Measurements from ENCODE around the gene OR2A25. TPM values are rescaled to one million over a fixed set of nuclear protein-coding genes. Genes with fewer than 3 reads are reported as not detected.

OR2A25 gene
- polyA plus RNA-seq (2013, experiment 1 of 2): not detected
- not detected for polyA plus RNA-seq (2013, experiment 2 of 2)

DNA sequence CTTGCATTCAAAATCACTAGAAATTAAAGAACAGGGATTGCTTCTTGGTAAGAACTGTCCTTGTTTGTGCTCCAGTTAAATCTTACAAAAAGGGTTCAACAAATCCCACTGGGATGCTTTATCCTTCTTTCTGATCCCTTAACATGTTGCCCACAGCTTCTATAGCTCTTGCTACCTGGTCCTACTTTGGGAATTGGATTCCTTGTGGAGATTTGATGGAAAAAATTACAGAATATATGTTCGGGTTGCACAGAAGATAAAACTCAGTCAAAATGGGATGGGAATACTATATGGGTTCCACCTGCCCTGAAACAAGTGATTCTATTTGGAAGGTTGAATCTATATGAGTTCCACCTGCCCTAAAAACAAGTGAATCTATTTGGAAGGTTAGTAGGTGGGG is at the start of gene OR2A25:
OR2A25 (plus strand) TSS at position 301 of the 400 bp plus-strand sequence. CDS start 4,409 bp downstream, outside the sequence.
- H2BK5ac ChIP-seq (ENCODE audit: low read length): no peak within 1 kb of the TSS
- no CpG with 5 or more reads among the region's 1 CpG for WGBS, 2 donors (ENCODE audit: extremely low coverage in 2 of 2, insufficient read length in 2 of 2, insufficient replicate concordance in 1 of 2)
- no peak within 1 kb of the TSS for H3K23ac ChIP-seq (ENCODE audit: low read depth, low read length, poor library complexity)
- H3K14ac ChIP-seq (ENCODE audit: low read length): no peak within 1 kb of the TSS
- H3K18ac ChIP-seq (ENCODE audit: low read length): no peak within 1 kb of the TSS
- no peak within 1 kb of the TSS for H4K91ac ChIP-seq (ENCODE audit: low read depth, low read length, poor library complexity)
- no peaks in the 10 kb centered on the region for H3K27me3 ChIP-seq (ENCODE audit: control insufficient read depth in 3 of 3, insufficient read depth in 3 of 3, low read depth in 1 of 3, low read length in 3 of 3)
- no peak within 1 kb of the TSS for H3K27ac ChIP-seq (replicated peaks; ENCODE audit: low read length)
- no peak within 1 kb of the TSS for H3K4me3 ChIP-seq (ENCODE audit: low read length in 2 of 2)
- no peaks in the 10 kb centered on the region for H3K9me3 ChIP-seq (replicated peaks in 1 of 2; ENCODE audit: control insufficient read depth in 2 of 2, insufficient read depth in 1 of 2, low read depth in 1 of 2, low read length in 2 of 2)
- no peak within 1 kb of the TSS for H2AK5ac ChIP-seq (ENCODE audit: low read depth, low read length)
- H3K79me1 ChIP-seq (ENCODE audit: low read depth, low read length): no peaks in the 10 kb centered on the region
- no peak within 1 kb of the TSS for H2BK120ac ChIP-seq (ENCODE audit: low read depth, low read length)
- no peak within 1 kb of the TSS for H2AFZ ChIP-seq (ENCODE audit: low read length)
- H2BK12ac ChIP-seq (ENCODE audit: low read length): no peak within 1 kb of the TSS
- no peak for DNase-seq (ENCODE audit: low spot score)
- no peak within 1 kb of the TSS for H3K9ac ChIP-seq (ENCODE audit: low read depth, low read length, poor library complexity)
- no peak within 1 kb of the TSS for H4K8ac ChIP-seq (ENCODE audit: low read depth, low read length)
- H3K36me3 ChIP-seq (replicated peaks in 1 of 2; ENCODE audit: control insufficient read depth in 2 of 2, insufficient read depth in 2 of 2, low read length in 2 of 2): no peaks in the 10 kb centered on the region
- H2BK15ac ChIP-seq (ENCODE audit: low read length): no peak within 1 kb of the TSS
- H3K4me1 ChIP-seq (ENCODE audit: control insufficient read depth in 2 of 2, insufficient read depth in 1 of 2, low read depth in 1 of 2, low read length in 2 of 2): no peaks in the 10 kb centered on the region
- H3K4me2 ChIP-seq (ENCODE audit: insufficient read depth, low read length, poor library complexity, severe bottlenecking): no peak within 1 kb of the TSS
- no peak within 1 kb of the TSS for H3K4ac ChIP-seq (ENCODE audit: low read length)

DNA sequence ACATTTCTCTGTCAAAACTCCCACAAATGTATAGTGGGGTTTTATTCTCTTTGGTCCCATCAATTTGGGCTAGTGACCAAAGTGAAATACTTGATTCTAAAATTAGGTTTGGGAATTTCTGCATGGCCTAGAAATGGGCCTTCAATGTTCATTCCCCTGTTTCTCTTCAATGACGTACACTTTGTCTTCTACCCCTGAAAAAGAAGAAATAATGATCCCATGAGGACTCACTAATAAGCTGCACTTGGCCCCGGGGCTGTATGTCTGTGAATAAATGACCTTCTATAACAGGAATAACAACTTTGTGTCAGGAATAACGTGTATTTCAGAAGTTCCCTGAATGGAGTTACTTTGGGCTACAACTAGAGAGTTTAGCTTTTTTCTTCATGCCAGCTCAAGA is 49.3 kb upstream of the OR2A25 start:
- Histone ChIP-seq H3K4me1 (ENCODE audit: control insufficient read depth in 2 of 2, insufficient read depth in 1 of 2, low read depth in 1 of 2, low read length in 2 of 2) (peaks cover 0 to 2% of the 10 kb centered on the region in 2 donors), H3K79me1 (ENCODE audit: low read depth, low read length) (no peaks in the 10 kb centered on the region), H3K14ac (ENCODE audit: low read length) (no peak overlapping the region), H4K91ac (ENCODE audit: low read depth, low read length, poor library complexity) (no peak overlapping the region), H3K9me3 (replicated peaks in 1 of 2; ENCODE audit: control insufficient read depth in 2 of 2, insufficient read depth in 1 of 2, low read depth in 1 of 2, low read length in 2 of 2) (no peaks in the 10 kb centered on the region), H2BK5ac (ENCODE audit: low read length) (no peak overlapping the region), H2AK5ac (ENCODE audit: low read depth, low read length) (no peak overlapping the region), H2BK120ac (ENCODE audit: low read depth, low read length) (no peak overlapping the region), H3K4me3 (ENCODE audit: low read length in 2 of 2) (no peak overlapping the region), H2BK12ac (ENCODE audit: low read length) (no peak overlapping the region), H3K18ac (ENCODE audit: low read length) (no peak overlapping the region), H3K23ac (ENCODE audit: low read depth, low read length, poor library complexity) (no peak overlapping the region), H3K9ac (ENCODE audit: low read depth, low read length, poor library complexity) (no peak overlapping the region), H3K36me3 (replicated peaks in 1 of 2; ENCODE audit: control insufficient read depth in 2 of 2, insufficient read depth in 2 of 2, low read length in 2 of 2) (no peaks in the 10 kb centered on the region), H3K27ac (replicated peaks; ENCODE audit: low read length) (no peak overlapping the region), H3K4ac (ENCODE audit: low read length) (no peak overlapping the region), H4K8ac (ENCODE audit: low read depth, low read length) (no peak overlapping the region), H3K4me2 (ENCODE audit: insufficient read depth, low read length, poor library complexity, severe bottlenecking) (no peak overlapping the region), H2BK15ac (ENCODE audit: low read length) (no peak overlapping the region), H2AFZ (ENCODE audit: low read length) (no peak overlapping the region), H3K27me3 (ENCODE audit: control insufficient read depth in 3 of 3, insufficient read depth in 3 of 3, low read depth in 1 of 3, low read length in 3 of 3) (no peaks in the 10 kb centered on the region)
- no peak for DNase-seq (ENCODE audit: low spot score)
- WGBS, 2 donors (ENCODE audit: extremely low coverage in 2 of 2, insufficient read length in 2 of 2, insufficient replicate concordance in 1 of 2): no CpG with 5 or more reads among the region's 3 CpGs

- Histone ChIP-seq H2AFZ (ENCODE audit: low read length) (no peak overlapping the region), H3K18ac (ENCODE audit: low read length) (no peak overlapping the region), H4K91ac (ENCODE audit: low read depth, low read length, poor library complexity) (no peak overlapping the region), H3K79me1 (ENCODE audit: low read depth, low read length) (no peaks in the 10 kb centered on the region), H3K9ac (ENCODE audit: low read depth, low read length, poor library complexity) (no peak overlapping the region), H2BK120ac (ENCODE audit: low read depth, low read length) (no peak overlapping the region), H3K4ac (ENCODE audit: low read length) (no peak overlapping the region), H3K36me3 (replicated peaks in 1 of 2; ENCODE audit: control insufficient read depth in 2 of 2, insufficient read depth in 2 of 2, low read length in 2 of 2) (no peaks in the 10 kb centered on the region), H2BK5ac (ENCODE audit: low read length) (no peak overlapping the region), H3K9me3 (replicated peaks in 1 of 2; ENCODE audit: control insufficient read depth in 2 of 2, insufficient read depth in 1 of 2, low read depth in 1 of 2, low read length in 2 of 2) (no peaks in the 10 kb centered on the region), H3K4me3 (ENCODE audit: low read length in 2 of 2) (no peak overlapping the region), H4K8ac (ENCODE audit: low read depth, low read length) (no peak overlapping the region), H2AK5ac (ENCODE audit: low read depth, low read length) (no peak overlapping the region), H3K27ac (replicated peaks; ENCODE audit: low read length) (no peak overlapping the region), H2BK12ac (ENCODE audit: low read length) (no peak overlapping the region), H3K14ac (ENCODE audit: low read length) (no peak overlapping the region), H3K4me1 (ENCODE audit: control insufficient read depth in 2 of 2, insufficient read depth in 1 of 2, low read depth in 1 of 2, low read length in 2 of 2) (peaks cover 0 to 2% of the 10 kb centered on the region in 2 donors), H2BK15ac (ENCODE audit: low read length) (no peak overlapping the region), H3K27me3 (ENCODE audit: control insufficient read depth in 3 of 3, insufficient read depth in 3 of 3, low read depth in 1 of 3, low read length in 3 of 3) (no peaks in the 10 kb centered on the region), H3K4me2 (ENCODE audit: insufficient read depth, low read length, poor library complexity, severe bottlenecking) (no peak overlapping the region), H3K23ac (ENCODE audit: low read depth, low read length, poor library complexity) (no peak overlapping the region)
- DNase-seq (ENCODE audit: low spot score): no peak
Observed at GRCh38 chr7:144022169-144022568, 47.4 kb upstream of the OR2A25 start.

GRCh38 chr7:144023171-144023827 is 46.3 kb upstream of the OR2A25 start:
- H2BK12ac ChIP-seq (ENCODE audit: low read length): no peak overlapping the region
- no peak overlapping the region for H4K8ac ChIP-seq (ENCODE audit: low read depth, low read length)

More at GRCh38 chr7:144023171-144023827, 46.3 kb upstream of the OR2A25 start:
- H3K14ac ChIP-seq (ENCODE audit: low read length): no peak overlapping the region
- H2AK5ac ChIP-seq (ENCODE audit: low read depth, low read length): no peak overlapping the region
- no peak overlapping the region for H2BK120ac ChIP-seq (ENCODE audit: low read depth, low read length)
- no peaks in the 10 kb centered on the region for H3K79me1 ChIP-seq (ENCODE audit: low read depth, low read length)
- WGBS, 2 donors (ENCODE audit: extremely low coverage in 2 of 2, insufficient read length in 2 of 2, insufficient replicate concordance in 1 of 2): no CpG with 5 or more reads among the region's 4 CpGs
- H3K4me3 ChIP-seq (ENCODE audit: low read length in 2 of 2): no peak overlapping the region
- H3K4ac ChIP-seq (ENCODE audit: low read length): no peak overlapping the region
- no peak overlapping the region for H3K23ac ChIP-seq (ENCODE audit: low read depth, low read length, poor library complexity)
- no peak overlapping the region for H3K27ac ChIP-seq (replicated peaks; ENCODE audit: low read length)
- no peak overlapping the region for H4K91ac ChIP-seq (ENCODE audit: low read depth, low read length, poor library complexity)
- H3K9me3 ChIP-seq (replicated peaks in 1 of 2; ENCODE audit: control insufficient read depth in 2 of 2, insufficient read depth in 1 of 2, low read depth in 1 of 2, low read length in 2 of 2): no peaks in the 10 kb centered on the region
- no peak for DNase-seq (ENCODE audit: low spot score)
- no peak overlapping the region for H2BK15ac ChIP-seq (ENCODE audit: low read length)
- no peak overlapping the region for H3K18ac ChIP-seq (ENCODE audit: low read length)
- no peak overlapping the region for H3K4me2 ChIP-seq (ENCODE audit: insufficient read depth, low read length, poor library complexity, severe bottlenecking)
- H2AFZ ChIP-seq (ENCODE audit: low read length): no peak overlapping the region
- no peak overlapping the region for H3K9ac ChIP-seq (ENCODE audit: low read depth, low read length, poor library complexity)
- H3K36me3 ChIP-seq (replicated peaks in 1 of 2; ENCODE audit: control insufficient read depth in 2 of 2, insufficient read depth in 2 of 2, low read length in 2 of 2): no peaks in the 10 kb centered on the region
- H2BK5ac ChIP-seq (ENCODE audit: low read length): no peak overlapping the region
- H3K4me1 ChIP-seq (ENCODE audit: control insufficient read depth in 2 of 2, insufficient read depth in 1 of 2, low read depth in 1 of 2, low read length in 2 of 2): peaks cover 0 to 2% of the 10 kb centered on the region in 2 donors
- no peaks in the 10 kb centered on the region for H3K27me3 ChIP-seq (ENCODE audit: control insufficient read depth in 3 of 3, insufficient read depth in 3 of 3, low read depth in 1 of 3, low read length in 3 of 3)
